ENCODE measurements around the gene UNC5B. TPM values are rescaled to one million over a fixed set of nuclear protein-coding genes. Genes with fewer than 3 reads are reported as not detected.

The UNC5B gene
- total RNA-seq, 1 donor from 2014 or later, result 22.4 TPM

DNA sequence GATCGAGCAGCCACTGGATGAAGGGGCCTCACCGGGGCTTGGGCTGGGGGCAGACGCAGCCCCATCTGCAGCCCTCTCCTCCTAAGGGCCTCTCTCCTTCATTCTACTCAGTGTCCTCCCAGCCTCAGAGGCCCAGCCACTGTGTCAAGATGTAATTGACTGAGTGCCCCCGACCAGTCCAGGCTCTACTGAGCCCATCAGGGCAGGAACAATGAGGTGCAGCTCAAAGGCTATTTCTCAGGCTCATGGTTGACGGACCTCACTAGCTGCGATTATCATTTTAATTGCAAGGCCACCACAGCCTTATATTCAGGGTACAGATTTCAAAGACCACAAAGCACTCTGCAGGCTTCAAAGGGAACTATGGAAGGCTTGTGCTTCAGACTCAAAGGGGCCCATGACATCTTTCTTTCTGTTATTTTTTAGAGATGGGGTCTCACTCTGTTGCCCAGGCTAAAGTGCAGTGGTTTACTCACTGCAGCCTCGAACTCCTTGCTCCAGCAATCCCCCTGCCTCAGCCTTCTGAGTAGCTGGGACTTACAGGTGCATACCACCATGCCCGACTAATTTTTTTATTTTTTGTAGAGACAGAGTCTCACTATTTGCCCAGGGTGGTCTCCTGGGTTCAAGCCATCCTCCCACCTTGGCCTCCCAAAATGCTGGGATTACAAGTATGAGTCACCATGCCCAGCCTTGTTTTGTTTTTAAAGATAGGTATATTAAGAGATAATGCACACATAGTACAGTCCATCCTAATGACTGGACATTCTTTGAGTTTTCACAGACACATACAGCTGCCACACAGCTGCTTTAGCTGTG lies 130.4 kb downstream of the UNC5B start:
- no peak for DNase-seq (ENCODE audit: low spot score)

GRCh38 chr10:71343392-71343773 lies 131.0 kb downstream of the UNC5B start:
- intact Hi-C loops (cut with DNase I), result no loop called here
- DNase-seq (ENCODE audit: low spot score), result no peak

More for the DNA sequence above, 130.4 kb downstream of the UNC5B start:
- intact Hi-C loops (cut with DNase I), result no loop called here

GRCh38 chr10:71344154-71344925 lies 132.0 kb downstream of the UNC5B start:
- DNase-seq (ENCODE audit: low spot score), result no peak
- intact Hi-C loops (cut with DNase I), result no loop called here

DNA sequence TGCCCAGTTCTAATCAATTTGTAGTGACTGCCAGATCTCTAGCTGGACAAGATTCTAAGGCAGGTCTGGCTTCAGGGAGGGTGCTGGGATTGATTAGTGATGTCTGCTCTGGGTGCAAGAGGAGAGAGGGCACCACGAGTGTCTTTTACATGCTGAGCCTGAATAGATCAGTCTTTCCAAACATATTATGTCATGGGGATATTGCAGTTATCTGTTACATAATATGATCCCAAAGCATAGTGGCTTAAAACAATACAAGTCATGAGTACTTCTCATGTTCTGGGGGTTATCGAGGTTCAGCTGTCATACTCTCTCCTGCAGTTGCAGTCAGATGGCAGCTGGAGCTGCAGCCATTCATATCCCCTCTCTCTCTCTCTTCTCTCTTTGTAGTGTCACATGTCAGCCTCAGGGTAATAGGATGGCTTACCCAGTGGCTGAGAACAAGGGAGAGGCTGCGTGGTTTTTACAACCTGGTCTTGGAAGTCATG lies 132.7 kb downstream of the UNC5B start:
- DNase-seq (ENCODE audit: low spot score), result no peak
- intact Hi-C loops (cut with DNase I), result no loop called here

- intact Hi-C loops (cut with DNase I), result no loop called here
- no peak for DNase-seq (ENCODE audit: low spot score)
Measured at GRCh38 chr10:71345694-71346093, 133.3 kb downstream of the UNC5B start.

- intact Hi-C loops (cut with DNase I), result no loop called here
- DNase-seq (ENCODE audit: low spot score), result no peak
Measured at GRCh38 chr10:71346731-71347130, 134.4 kb downstream of the UNC5B start.

GRCh38 chr10:71347587-71348395 lies 135.4 kb downstream of the UNC5B start:
- no peak for DNase-seq (ENCODE audit: low spot score)
- intact Hi-C loops (cut with DNase I), result no loop called here

- intact Hi-C loops (cut with DNase I), result no loop called here
- DNase-seq (ENCODE audit: low spot score), result no peak
Measured at GRCh38 chr10:71348850-71349249, 136.5 kb downstream of the UNC5B start.

GRCh38 chr10:71349406-71349805 lies 137.0 kb downstream of the UNC5B start:
- no peak for DNase-seq (ENCODE audit: low spot score)
- intact Hi-C loops (cut with DNase I), result no loop called here

- intact Hi-C loops (cut with DNase I), result no loop called here
- no peak for DNase-seq (ENCODE audit: low spot score)
Measured at GRCh38 chr10:71351087-71351486, 138.7 kb downstream of the UNC5B start.

- intact Hi-C loops (cut with DNase I), result no loop called here
- DNase-seq (ENCODE audit: low spot score), result no peak
Measured at GRCh38 chr10:71351628-71352319, 139.4 kb downstream of the UNC5B start.

Other genes with a start within 250 kb of the UNC5B start
- 1.6 TPM for gene SLC29A3, start 106.7 kb downstream of the UNC5B start, total RNA-seq
- 9.3 TPM for gene CDH23, start 184.3 kb downstream of the UNC5B start, total RNA-seq